Measurements from ENCODE around the gene GPX5. TPM values are rescaled to one million over a fixed set of nuclear protein-coding genes. Genes with fewer than 3 reads are reported as not detected.

Gene GPX5
- total and polyA plus RNA-seq, 10 of the 15 experiments (the other 5 are each of a cell fraction or from before 2014, with no cell fraction given) = not detected

DNA sequence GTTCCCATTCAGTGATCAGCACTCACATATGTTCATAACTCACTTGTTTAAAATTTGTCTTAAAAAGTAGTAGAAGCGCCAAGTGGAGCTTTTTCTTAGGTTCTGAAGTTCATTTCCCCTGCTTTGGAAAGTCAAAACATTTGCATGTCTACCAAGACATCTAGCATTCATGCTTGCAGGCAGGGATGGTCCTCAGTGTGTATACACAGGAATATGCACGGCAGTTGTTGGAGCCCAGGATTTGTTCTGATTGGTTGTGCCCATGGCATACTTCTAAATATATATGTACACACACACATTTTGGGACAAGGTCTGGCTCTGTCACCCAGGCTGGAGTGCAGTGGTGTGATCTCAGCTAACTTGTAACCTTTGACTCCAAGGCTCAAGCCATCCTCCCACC, 7.7 kb upstream of the GPX5 start:
- no peak for TF ChIP-seq MYB (IDR thresholded peaks at IDR 0.05; ENCODE audit: borderline replicate concordance, low read depth, low read length)
- no peak for TF ChIP-seq ZBED1 (IDR thresholded peaks at IDR 0.05; ENCODE audit: borderline replicate concordance)
- TF ChIP-seq RELA (IDR thresholded peaks at IDR 0.05; ENCODE audit: borderline replicate concordance, partially characterized antibody) = no peak
- TF ChIP-seq, protein P1, sequence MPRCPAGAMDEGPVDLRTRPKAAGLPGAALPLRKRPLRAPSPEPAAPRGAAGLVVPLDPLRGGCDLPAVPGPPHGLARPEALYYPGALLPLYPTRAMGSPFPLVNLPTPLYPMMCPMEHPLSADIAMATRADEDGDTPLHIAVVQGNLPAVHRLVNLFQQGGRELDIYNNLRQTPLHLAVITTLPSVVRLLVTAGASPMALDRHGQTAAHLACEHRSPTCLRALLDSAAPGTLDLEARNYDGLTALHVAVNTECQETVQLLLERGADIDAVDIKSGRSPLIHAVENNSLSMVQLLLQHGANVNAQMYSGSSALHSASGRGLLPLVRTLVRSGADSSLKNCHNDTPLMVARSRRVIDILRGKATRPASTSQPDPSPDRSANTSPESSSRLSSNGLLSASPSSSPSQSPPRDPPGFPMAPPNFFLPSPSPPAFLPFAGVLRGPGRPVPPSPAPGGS (IDR thresholded peaks at IDR 0.05; ENCODE audit: borderline replicate concordance, insufficient read depth, low read depth, low read length, poor library complexity, severe bottlenecking) = no peak
- no peak for TF ChIP-seq IRF4 (IDR thresholded peaks at IDR 0.05; ENCODE audit: low read depth, low read length)
- TF ChIP-seq ASH2L (IDR thresholded peaks at IDR 0.05; ENCODE audit: borderline replicate concordance, low read depth) = no peak
- no peak for TF ChIP-seq NRF1 (conservative IDR thresholded peaks at IDR 0.05; ENCODE audit: low read depth, low read length)
- no peak for TF ChIP-seq SREBF2 (IDR thresholded peaks at IDR 0.05; ENCODE audit: low read length)
- no peak for TF ChIP-seq ATF7 (IDR thresholded peaks at IDR 0.05; ENCODE audit: low read depth)
- no peak for TF ChIP-seq ZNF384 (IDR thresholded peaks at IDR 0.05; ENCODE audit: borderline replicate concordance, low read depth, low read length)
- TF ChIP-seq E2F4 (IDR thresholded peaks at IDR 0.05; ENCODE audit: low read depth, low read length) = no peak
- no peak for TF ChIP-seq TARDBP (IDR thresholded peaks at IDR 0.05; ENCODE audit: borderline replicate concordance)
- ChIA-PET RAD21 (ENCODE audit: unreplicated experiment) (no interaction called here), POLR2A (no interaction called here), SMC1A (ENCODE audit: uncharacterized antibody, unreplicated experiment) (interaction anchor here (0.6 to 1.0 kb wide), 2 partner anchors 22 to 85 kb away, joined by 3 to 4 read pairs; no protein-coding TSS in a partner anchor), CTCF (no interaction called here)
- H2AFZ ChIP-seq (ENCODE audit: control insufficient read depth, low read depth, low read length) = no peak overlapping the region
- peaks cover 0 to 2% of the 10 kb centered on the region in 2 experiments; a peak in 2 of 4 replicates for H3K27me3 ChIP-seq (replicated peaks in 1 of 2; ENCODE audit: control insufficient read depth in 2 of 2, insufficient read depth in 2 of 2, low read length in 1 of 2)
- BruUV-seq (replicated peaks) = no TSS peak
- ATAC-seq = no peak
- H4K20me1 ChIP-seq (ENCODE audit: control insufficient read depth, insufficient read depth) = no peaks in the 10 kb centered on the region
- H3K79me2 ChIP-seq (ENCODE audit: control insufficient read depth, insufficient read depth, low read length) = no peaks in the 10 kb centered on the region
- intact Hi-C loops (cut with micrococcal nuclease; ENCODE audit: unreplicated experiment) = no loop called here
- no peaks in the 10 kb centered on the region for H3K9me3 ChIP-seq (replicated peaks; ENCODE audit: control insufficient read depth, insufficient read depth, low read length)
- in situ Hi-C loops (cut with MboI) = no loop called here
- no peak overlapping the region for H3K9ac ChIP-seq (ENCODE audit: control insufficient read depth, insufficient read depth, low read length)
- FAIRE-seq = no peak
- H3K27ac ChIP-seq (ENCODE audit: control insufficient read depth, insufficient read depth) = no peak overlapping the region
- no peak for DNase-seq (ENCODE audit: low read depth, low spot score)
- H3K4me1 ChIP-seq (ENCODE audit: control insufficient read depth, insufficient read depth, low read length) = no peaks in the 10 kb centered on the region
- WGBS (ENCODE audit: insufficient coverage, insufficient replicate concordance, low lambda C conversion rate, missing lambda C conversion rate) = 23% methylated on average over 2 of the region's 2 CpGs
- H3K36me3 ChIP-seq (ENCODE audit: control insufficient read depth in 2 of 2, insufficient read depth in 2 of 2, low read length in 1 of 2) = no peaks in the 10 kb centered on the region
- no peak overlapping the region for H3K4me2 ChIP-seq (ENCODE audit: control insufficient read depth, insufficient read depth)
- H3K4me3 ChIP-seq = no peak overlapping the region
